Cardiac muscle cell (in vitro differentiated cells and primary cell): ENCODE results near the gene RGN. TPM values are rescaled to one million over a fixed set of nuclear protein-coding genes. Genes with fewer than 3 reads are reported as not detected.

Experiments used
- DNase-seq, 2 donors: peaks; one replicate each; pipeline versions ENCODE4 v3.0.0 to v3.0.0-alpha.2; 2010 to 2017; ENCODE audit warnings: low read depth in 1 of 2, low spot score in 1 of 2
- H3K27ac ChIP-seq: fragments of 200-600 bp; sonication (generic); 2 replicates; pipeline ENCODE4 v1.5.1; 2016
- H3K27me3 ChIP-seq: fragments of 200-600 bp; sonication (generic); 2 replicates; pipeline ENCODE4 v1.6.0; 2016; ENCODE audit warnings: control low read depth
- H3K36me3 ChIP-seq: fragments of 200-600 bp; sonication (generic); 2 replicates; pipeline ENCODE4 v1.5.1; 2016; ENCODE audit warnings: control low read depth
- H3K4me1 ChIP-seq: fragments of 200-600 bp; sonication (generic); 2 replicates; pipeline ENCODE4 v1.8.1; 2017; ENCODE audit warnings: low read depth, mild to moderate bottlenecking, mixed run types
- H3K4me3 ChIP-seq: fragments of 200-600 bp; sonication (generic); 2 replicates; pipeline ENCODE4 v1.5.1; 2016; ENCODE audit warnings: mild to moderate bottlenecking
- H3K9me3 ChIP-seq: fragments of 200-600 bp; sonication (generic); 2 replicates; pipeline ENCODE4 v1.5.1; 2017; ENCODE audit warnings: low read depth, mild to moderate bottlenecking, control low read depth
- CTCF ChIP-seq: IDR thresholded peaks from 2 replicates; pipeline ENCODE4 v1.5.1; 2012; ENCODE audit warnings: low read depth, mild to moderate bottlenecking, low read length
- polyA plus RNA-seq: library from polyadenylated mRNA; unstranded; fragments of >200 nt; fragmentation: Nextera tagmentation; extraction: Ambion mirVana; gene quantifications from 2 replicates; pipeline ENCODE4 v1.2.1, GENCODE V29; 2016
- total RNA-seq: library from RNA; depleted of rRNA; stranded (reverse); fragments of >200 nt; gene quantifications from 2 replicates; pipeline ENCODE4 v1.2.3, GENCODE V29; 2016

RGN gene
- total and polyA plus RNA-seq, 2 experiments from 2014 or later: 5.7 to 31.6 TPM

- H3K4me3 ChIP-seq: no peak overlapping the region
- TF ChIP-seq CTCF: no peak
- H3K27ac ChIP-seq: no peak overlapping the region
- no peak for DNase-seq
- peaks cover 12% of the 10 kb centered on the region for H3K4me1 ChIP-seq
- H3K9me3 ChIP-seq: no peaks in the 10 kb centered on the region
- H3K36me3 ChIP-seq: no peaks in the 10 kb centered on the region
- no peaks in the 10 kb centered on the region for H3K27me3 ChIP-seq
Observed at GRCh38 chrX:47061238-47061919, 16.9 kb upstream of the RGN start.

GRCh38 chrX:47063179-47063578 lies 15.1 kb upstream of the RGN start:
- H3K36me3 ChIP-seq: no peaks in the 10 kb centered on the region
- H3K4me3 ChIP-seq: no peak overlapping the region
- no peak overlapping the region for H3K27ac ChIP-seq
- no peaks in the 10 kb centered on the region for H3K27me3 ChIP-seq
- no peaks in the 10 kb centered on the region for H3K9me3 ChIP-seq
- H3K4me1 ChIP-seq: peaks cover 12% of the 10 kb centered on the region
- no peak for DNase-seq
- no peak for TF ChIP-seq CTCF

- H3K27me3 ChIP-seq: no peaks in the 10 kb centered on the region
- H3K36me3 ChIP-seq: no peaks in the 10 kb centered on the region
- no peak overlapping the region for H3K27ac ChIP-seq
- no peaks in the 10 kb centered on the region for H3K4me1 ChIP-seq
- DNase-seq: no peak
- H3K4me3 ChIP-seq: no peak overlapping the region
- H3K9me3 ChIP-seq: no peaks in the 10 kb centered on the region
- TF ChIP-seq CTCF: no peak
Observed at GRCh38 chrX:47068214-47068613, 10.0 kb upstream of the RGN start.

GRCh38 chrX:47068720-47069119 lies 9.5 kb upstream of the RGN start:
- H3K4me3 ChIP-seq: no peak overlapping the region
- H3K36me3 ChIP-seq: no peaks in the 10 kb centered on the region
- H3K27me3 ChIP-seq: no peaks in the 10 kb centered on the region
- no peak for TF ChIP-seq CTCF
- no peak overlapping the region for H3K27ac ChIP-seq
- no peak for DNase-seq
- no peaks in the 10 kb centered on the region for H3K4me1 ChIP-seq
- H3K9me3 ChIP-seq: no peaks in the 10 kb centered on the region

GRCh38 chrX:47080215-47080914 lies 2.1 kb downstream of the RGN start:
- Histone ChIP-seq H3K27me3 (no peaks in the 10 kb centered on the region), H3K4me1 (peaks cover 4% of the 10 kb centered on the region), H3K4me3 (no peak overlapping the region), H3K9me3 (no peaks in the 10 kb centered on the region), H3K36me3 (no peaks in the 10 kb centered on the region), H3K27ac (peak overlapping the region; percentile 58)
- no peak for TF ChIP-seq CTCF
- DNase-seq: no peak
